Left cardiac atrium (tissue), 4 donors: ENCODE measurements around the gene SPSB2. TPM values are rescaled to one million over a fixed set of nuclear protein-coding genes. Genes with fewer than 3 reads are reported as not detected.

Source experiments
- ATAC-seq, 2 donors: fragments of 200-7000 bp; cut with Tn5 transposase; one replicate each; pipeline ENCODE4 v1.9.1; 2020; ENCODE audit warnings: mild to moderate bottlenecking in 2 of 2, moderate library complexity in 2 of 2
- DNase-seq: peaks from one replicate; pipeline ENCODE4 v3.0.0-alpha.2; 2020
- intact Hi-C, 2 donors: fragments of 100-400 bp; cut with DNase I; formaldehyde crosslinking; loops; one replicate each; pipeline versions ENCODE4 v1.14.1 to v1.15.1; 2022 to 2023
- total RNA-seq, 2 donors: library from RNA; stranded (reverse); fragmentation: NEBNext Ultra II Directional; extraction: Animal tissue kit (Norgen Biotek cat#: 25700); gene quantifications; one replicate each; pipeline ENCODE4 v1.2.1, GENCODE V29; 2021
- donor health status: DM: no; HTN: yes; CAD: no.
- donor health status: DM: no; HTN: yes; CAD: no; lungs with severe emphysema.
- donor health status: DM: yes; HTN: yes; CAD: no.
- donor health status: Dilated cardiomyopathy.

The SPSB2 gene
- total RNA-seq, 2 donors from 2014 or later, result 3.7 to 4.1 TPM

DNA sequence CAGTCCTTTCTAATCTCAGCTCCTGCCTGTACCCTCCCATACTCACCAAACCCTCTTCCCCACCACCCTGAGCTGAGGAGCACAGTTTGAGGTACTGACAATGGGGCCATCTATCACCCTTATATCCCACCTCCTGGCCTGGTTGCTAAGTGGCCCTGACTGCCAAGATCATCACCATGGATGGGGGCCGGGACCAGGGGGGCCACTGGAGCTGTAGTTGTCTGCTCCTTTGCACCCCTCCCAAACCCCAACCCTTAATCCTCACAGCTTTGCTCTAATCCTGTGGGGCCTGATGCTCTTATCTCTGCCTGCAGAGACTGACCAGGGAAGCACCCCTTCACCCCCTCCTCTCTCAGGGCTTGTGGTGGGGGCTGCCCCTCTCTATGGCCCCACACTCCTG, 32.8 kb downstream of the SPSB2 start:
- intact Hi-C loops, result no loop called here
- DNase-seq, result no peak
- ATAC-seq, result peak; percentile 2 to 18

DNA sequence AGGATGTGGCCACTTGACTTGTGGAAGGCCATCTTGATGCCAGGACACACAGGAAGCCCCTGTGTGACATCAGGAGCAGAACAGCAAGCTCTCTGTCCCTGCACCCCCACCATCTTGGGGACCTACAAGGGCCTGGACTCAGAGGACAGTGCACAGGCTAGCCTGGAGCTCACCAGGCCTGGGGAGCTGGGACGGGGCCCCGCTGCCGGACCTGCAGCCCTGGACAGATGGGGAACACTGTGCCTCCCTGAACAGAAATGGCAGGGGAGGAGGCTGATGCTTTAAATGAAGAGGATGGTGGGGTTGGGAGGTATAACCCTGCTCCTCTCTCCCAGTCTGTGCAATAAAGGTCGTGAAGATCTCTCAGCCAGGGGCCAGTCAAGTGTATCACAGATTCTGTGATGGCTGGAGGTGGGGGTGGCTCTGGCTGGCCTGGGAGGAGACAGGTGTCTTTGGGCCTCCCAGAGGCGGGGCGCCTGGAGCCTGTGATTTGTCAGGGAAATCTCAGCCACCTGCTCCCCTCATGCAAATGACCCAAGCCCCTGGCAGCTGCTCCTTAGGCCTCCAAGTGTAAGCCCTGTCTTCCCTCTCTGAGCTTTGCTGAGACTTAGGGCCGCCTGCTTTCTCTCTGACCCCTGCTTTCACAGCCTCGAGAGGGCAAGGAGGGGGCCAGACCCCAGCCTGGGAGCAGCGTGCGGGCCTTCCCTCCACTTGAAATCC, 33.5 kb downstream of the SPSB2 start:
- DNase-seq (no peak), ATAC-seq (no peak)
- intact Hi-C loops, result no loop called here

DNA sequence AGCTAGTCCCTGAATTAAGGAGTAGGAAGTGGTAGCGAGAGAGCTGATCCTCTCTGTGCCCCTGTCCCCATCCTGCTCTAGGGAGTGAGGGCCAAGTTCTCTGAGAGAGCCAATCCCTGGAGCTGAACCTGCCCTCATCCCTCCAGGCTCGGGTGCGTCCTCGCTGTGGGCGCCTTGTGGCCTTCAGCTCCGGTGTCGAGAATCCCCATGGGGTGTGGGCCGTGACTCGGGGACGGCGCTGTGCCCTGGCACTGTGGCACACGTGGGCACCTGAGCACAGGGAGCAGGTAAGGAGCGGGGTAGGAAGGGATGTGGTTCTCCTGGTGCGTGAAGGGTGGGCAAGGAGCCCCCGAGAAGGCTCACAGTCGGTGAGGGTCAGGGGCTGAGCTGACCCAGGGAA, 34.2 kb downstream of the SPSB2 start:
- intact Hi-C loops, result no loop called here
- DNase-seq (no peak), ATAC-seq (no peak)

DNA sequence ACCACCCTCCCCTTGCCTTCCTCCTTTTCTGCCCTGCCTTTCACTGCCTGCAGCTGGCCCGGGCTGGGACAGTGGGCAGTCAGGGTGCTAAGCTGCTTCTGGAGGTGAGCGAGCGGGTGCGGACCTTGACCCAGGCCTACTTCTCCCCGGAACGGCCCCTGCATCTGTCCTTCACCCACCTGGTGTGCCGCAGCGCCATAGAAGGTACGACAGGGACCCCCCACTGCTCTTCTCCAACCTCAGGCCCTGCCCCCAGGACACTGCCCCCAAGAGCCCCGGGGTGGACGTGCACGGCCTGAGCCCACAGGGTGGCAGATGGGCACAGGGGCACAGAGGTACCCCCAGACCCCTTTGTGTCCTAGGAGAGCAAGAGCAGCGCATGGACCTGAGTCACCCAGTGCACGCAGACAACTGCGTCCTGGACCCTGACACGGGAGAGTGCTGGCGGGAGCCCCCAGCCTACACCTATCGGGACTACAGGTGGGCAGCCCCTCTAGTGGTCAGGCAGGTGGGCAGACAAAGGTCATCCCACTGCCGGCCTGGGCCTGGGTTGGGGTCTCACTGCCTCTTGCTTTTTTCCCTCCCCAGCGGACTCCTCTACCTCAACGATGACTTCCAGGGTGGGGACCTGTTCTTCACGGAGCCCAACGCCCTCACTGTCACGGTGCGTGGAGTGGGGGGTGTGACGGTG, 35.6 kb downstream of the SPSB2 start:
- ATAC-seq, result no peak
- no peak for DNase-seq
- intact Hi-C loops, result no loop called here

DNA sequence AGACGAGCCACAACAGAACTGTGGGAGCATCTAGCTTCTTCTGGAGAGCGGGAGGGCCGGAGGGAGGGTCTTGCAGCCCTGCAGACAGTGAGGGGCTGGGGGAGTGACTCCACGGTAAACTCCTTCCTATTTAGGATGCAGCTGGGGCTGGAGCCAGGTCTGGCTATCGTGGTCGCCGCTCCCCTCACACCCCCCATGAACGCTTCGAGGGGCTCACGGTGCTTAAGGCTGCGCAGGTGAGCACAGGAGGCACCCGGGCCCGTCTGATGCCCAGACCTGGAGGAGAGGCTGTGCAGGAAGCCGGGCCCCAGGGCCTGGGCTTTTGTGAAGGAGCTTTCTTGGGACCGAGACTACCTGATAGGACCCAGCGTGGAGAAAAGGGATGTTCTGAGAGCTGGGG, 36.3 kb downstream of the SPSB2 start:
- no peak for ATAC-seq
- intact Hi-C loops, result no loop called here
- no peak for DNase-seq

DNA sequence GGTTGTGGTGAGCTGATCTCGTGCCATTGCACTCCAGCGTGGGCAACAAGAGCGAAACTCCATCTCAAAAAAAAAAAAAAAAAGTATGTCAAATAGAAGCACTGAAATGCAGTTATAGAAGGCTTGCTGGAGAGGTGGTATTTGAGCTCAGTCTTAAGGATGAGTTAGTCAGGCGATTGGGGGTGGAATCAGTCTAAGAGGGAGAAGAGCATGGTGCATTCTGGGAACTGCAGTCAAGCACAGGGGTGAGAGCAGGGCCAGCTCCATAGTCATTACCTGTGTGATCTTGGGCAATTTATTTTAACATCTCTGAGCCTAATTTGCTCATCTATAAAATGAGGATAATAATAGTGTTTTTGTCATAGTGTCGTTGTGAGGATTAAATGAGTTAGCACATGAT, 38.2 kb downstream of the SPSB2 start:
- DNase-seq, result no peak
- ATAC-seq, result no peak
- intact Hi-C loops, result no loop called here

DNA sequence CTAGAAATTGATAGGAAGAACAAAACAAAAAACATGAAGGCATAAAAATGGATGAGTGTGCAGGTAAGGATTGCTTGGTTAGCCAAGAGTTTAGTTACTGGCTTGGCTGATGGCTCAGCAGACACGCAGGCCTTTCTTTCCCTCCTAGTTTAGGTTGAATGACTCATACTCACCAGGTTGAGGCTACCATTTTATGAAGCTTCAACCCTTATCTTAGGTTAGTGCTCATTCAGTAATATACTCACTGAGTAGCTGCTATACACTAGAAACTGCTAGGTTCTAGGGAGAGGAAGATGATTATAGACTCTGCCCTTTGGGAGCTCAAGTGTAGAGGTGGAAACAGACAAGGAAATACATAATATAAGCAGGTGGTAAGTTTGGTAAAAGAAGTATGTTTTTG, 38.8 kb downstream of the SPSB2 start:
- DNase-seq (no peak), ATAC-seq (no peak)
- intact Hi-C loops, result no loop called here

DNA sequence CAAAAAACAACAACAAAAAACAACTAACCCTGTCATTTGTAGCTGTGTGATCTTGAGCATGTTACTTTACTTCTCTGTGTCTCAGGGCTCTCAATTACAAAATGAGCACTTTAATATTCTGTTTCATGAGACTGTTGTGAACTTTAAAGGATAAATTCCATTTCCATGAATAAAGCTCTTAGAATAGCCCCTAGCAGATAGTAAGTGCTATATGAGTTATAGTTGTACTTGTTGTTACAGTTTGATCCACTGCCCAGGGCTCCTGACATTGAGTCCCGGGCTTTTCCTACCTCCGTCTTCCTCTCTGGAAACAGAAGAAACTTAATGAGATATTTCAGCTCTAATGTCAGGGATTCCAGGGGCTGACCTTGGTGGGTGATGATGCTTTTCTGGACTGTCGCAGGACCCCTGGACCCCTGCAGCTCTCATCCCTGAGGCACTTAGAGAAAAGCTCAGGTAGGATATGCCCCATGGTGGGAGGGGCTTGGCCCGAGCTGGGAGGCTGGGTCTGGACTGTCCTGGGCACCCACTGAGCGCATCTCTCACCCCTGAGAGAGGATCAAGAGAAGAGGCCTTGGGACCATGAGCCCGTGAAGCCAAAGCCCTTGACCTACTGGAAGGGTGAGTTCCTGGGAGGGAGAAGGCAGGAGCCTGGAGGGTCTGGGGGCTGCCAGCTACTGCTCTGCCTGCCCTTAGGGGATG, 39.8 kb downstream of the SPSB2 start:
- ATAC-seq, result peak; percentile 12 to 16
- DNase-seq, result no peak
- intact Hi-C loops, result no loop called here

DNA sequence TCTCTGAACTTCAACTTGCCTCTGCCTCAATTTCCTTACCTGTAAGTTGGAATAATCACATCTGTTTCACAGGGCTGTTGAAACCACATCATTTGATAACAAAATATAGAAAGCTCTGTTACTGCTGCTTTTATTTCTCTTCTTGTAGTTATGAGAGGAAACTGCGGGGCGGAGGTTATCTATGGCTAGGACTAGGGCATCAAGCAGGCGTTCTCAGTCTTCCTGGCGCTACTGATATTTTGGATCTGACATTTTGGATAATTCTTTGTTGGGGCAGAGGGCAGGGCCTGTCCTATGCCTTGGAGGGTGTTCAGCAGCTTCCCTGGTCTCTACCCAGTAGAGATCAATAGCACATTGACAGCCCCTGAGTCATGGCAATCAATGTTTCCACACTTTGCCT, 41.0 kb downstream of the SPSB2 start:
- DNase-seq (no peak), ATAC-seq (no peak)
- intact Hi-C loops, result no loop called here

DNA sequence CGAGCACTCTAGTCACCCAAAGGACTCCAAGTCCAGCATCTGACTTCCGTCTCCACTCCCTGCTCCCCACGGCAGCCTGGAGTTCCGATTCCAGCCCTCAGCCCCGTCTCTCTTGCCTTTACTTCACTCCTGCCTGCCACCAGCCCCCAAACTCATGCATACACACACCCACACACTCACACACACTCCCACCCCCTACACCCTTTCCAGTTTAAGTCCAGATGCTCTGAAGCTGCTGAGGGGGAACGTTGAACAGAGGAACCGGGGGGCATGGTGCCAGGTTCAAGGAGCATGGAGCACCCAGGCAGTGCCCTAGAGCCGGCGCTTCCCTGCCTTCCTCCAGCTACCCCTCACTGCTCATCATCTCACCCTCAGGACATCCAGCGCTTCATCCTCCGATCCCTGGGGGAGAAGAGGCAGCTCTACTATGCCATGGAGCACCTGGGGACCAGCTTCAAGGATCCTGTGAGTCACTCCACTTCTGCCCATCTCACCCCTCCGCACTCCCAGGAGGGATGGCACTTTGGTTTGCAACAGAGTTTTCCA, 41.6 kb downstream of the SPSB2 start:
- intact Hi-C loops, result no loop called here
- ATAC-seq (no peak), DNase-seq (no peak)

DNA sequence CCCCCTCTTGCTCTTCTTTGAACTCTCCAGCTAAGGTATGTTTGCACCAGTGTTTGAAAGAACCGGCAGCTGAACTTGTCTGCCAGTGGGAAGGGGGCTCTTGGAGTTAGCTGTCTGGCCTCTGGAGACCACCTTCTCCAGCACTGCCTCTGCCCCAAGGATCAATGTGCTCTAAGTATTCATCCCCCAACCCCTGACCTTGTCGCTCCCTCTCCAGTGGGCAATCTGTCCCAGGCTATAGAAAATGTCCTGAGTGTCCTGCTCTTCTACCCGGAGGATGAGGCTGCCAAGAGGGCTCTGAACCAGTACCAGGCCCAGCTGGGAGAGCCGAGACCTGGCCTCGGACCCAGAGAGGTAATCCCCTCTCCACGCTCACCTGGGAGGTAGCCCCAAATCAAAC, 42.1 kb downstream of the SPSB2 start:
- ATAC-seq (no peak), DNase-seq (no peak)
- intact Hi-C loops, result no loop called here

DNA sequence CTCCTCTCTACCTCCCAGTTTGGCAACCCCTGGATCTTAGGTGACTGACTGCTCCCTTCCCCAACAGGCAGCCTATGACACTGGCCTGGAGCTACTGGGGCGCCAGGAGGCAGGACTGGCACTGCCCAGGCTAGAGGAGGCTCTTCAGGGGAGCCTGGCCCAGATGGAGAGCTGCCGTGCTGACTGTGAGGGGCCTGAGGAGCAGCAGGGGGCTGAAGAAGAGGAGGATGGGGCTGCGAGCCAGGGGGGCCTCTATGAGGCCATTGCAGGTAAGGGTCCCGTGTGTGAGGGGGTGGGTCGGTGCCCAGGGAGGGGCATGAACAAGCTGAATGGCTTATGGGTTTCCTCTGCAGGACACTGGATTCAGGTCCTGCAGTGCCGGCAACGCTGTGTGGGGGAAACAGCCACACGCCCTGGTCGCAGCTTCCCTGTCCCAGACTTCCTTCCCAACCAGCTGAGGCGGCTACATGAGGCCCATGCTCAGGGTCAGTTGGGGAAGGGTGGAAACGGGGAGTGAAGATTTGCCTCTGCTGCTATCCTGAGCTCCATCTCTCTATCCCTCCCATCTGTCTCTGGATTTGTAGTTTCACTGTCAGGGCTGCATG, 42.7 kb downstream of the SPSB2 start:
- no peak for ATAC-seq
- intact Hi-C loops, result no loop called here

DNA sequence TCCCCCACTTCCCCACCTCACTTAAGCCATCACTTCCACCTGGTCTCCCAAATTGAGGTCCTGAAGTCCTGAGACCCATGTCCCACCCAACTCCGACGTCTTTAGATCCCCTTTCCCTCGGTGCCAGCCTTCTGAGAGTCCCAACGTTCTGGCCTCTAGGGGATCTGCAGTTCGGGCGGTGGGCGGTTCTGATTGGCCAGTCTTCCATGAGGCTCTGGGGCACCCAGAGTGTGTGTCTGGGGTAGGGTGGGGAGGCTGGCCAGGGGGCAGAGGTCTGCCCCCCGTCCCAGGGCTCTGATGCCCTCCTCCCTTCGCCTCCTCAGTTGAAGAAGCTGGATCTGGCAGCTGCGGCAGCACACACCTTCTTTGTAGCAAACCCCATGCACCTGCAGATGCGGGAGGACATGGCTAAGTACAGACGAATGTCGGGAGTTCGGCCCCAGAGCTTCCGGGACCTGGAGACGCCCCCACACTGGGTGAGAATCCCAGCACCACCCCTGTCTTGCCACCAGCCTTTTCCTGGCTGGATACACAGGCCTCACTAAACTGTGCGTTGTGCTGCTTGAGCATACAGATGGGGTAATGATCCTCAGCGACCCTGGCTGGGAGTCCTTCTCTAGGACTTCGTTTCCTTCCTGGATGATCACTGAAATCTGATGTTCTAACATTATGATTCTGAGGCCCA, 43.4 kb downstream of the SPSB2 start:
- DNase-seq, result no peak
- ATAC-seq, result peak; percentile 3 to 7
- intact Hi-C loops, result loop anchor here (5.0 to 10.0 kb wide), 3 partner anchors 75 to 215 kb away; partner anchors contain the start of gene MLF2 (in 2 of the 2)

More for the DNA sequence above, 42.7 kb downstream of the SPSB2 start:
- no peak for DNase-seq

DNA sequence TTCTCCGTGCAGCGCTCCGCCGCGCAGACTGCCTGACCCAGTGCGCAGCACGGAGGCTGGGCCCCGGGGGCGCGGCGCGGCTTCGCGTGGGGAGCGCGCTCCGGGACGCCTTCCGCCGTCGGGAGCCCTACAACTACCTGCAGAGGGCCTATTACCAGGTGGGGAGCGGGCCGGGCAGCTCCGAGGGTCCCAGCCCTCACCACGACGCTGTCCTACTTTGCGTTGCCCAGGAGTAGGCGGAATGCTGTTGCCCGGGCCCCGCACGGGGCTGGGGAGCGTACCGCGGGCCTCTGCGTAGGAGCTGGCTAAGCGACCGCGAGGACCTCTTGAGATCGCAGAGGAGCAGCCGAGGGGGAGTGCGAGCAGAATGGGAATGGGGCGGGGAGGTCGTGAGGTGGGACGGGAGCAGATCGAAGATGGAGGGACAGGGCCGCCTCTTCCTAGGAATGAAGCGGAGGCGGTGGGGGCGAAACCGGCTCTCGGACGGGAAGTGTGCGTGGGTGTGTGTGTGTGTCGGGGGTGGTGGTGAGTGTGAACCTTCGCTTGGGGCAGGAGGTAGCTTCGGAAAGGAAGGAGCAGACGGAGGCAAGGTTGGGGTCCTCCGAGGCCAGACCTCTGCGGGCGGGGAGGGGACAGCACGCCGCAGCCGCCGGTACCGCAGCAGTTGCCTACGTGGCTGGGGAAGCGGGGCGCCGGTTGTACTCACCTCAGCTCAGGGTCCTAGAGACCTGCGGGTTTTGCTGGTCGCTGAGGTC, 44.1 kb downstream of the SPSB2 start:
- ATAC-seq, result peak; percentile 37 to 42
- peak; percentile 63 for DNase-seq
- intact Hi-C loops, result loop anchor here (5.0 to 10.0 kb wide), 3 partner anchors 74 to 214 kb away; partner anchors contain the start of gene MLF2 (in 2 of the 2)

DNA sequence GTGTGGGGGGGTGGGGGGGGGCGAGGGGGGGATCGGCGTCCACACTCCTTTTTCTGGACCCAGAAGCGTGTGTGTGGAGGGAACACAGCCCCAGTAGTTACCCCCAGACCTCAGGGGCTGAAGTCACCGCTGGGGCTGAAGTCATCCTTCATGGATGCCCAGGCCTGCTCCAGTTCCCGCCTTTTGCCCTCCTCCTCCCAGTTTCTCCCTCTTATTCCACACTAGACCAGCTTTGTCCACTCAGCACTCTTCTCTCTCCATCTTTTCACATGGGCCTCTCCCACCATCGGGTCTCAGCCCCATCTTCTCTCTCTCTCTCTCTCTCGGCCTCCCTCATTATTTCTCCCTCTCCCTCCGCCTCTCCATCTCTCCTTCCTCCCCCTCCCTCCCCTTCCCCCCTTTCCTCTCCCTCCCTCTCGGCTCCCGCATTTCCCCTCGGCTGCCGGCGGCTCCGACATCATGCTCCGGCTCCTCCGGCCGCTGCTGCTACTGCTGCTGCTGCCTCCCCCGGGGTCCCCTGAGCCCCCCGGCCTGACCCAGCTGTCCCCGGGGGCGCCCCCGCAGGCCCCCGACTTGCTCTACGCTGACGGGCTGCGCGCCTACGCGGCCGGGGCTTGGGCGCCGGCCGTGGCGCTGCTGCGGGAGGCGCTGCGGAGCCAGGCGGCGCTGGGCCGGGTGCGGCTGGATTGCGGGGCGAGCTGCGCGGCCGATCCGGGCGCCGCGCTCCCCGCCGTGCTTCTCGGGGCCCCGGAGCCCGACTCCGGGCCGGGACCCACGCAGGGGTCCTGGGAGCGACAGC, 44.9 kb downstream of the SPSB2 start, which contains the start of gene P3H3:
TSS of gene P3H3 (plus strand) at position 426 of the 799 bp plus-strand sequence. CDS start at position 460, 34 bp downstream.
- DNase-seq, result peak; percentile 41
- ATAC-seq, result peak; percentile 21 to 23
- intact Hi-C loops, result loop anchor here (5.0 to 10.0 kb wide), 3 partner anchors 73 to 213 kb away; partner anchors contain the start of gene MLF2 (in 2 of the 2)

DNA sequence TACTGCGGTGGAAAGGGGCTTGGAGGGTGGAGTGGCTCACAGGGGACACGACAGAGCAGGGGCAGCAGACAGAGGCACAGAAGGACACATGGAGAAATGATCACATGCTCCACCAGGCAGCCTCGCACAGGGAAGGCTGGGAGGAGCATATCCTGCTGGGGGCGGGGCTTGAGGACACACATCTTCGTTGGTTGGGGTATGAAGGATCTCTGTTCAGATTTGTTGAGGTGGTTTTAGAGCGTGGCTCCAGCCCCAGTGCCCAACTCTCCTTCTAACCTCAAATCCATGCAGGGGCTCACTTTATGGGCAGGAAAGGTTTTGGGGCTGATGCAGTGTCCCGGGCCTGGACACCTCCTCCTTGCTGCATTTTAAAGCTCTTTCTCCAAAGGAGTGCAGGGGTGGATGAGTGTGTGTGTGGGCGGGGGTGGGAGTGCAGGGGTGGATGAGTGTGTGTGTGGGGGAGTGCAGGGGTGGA, 45.6 kb downstream of the SPSB2 start:
- DNase-seq (peak; percentile 91), ATAC-seq (peak; percentile 53 to 56)
- intact Hi-C loops, result loop anchor here (5.0 to 10.0 kb wide), 3 partner anchors 73 to 213 kb away; partner anchors contain the start of gene MLF2 (in 2 of the 2)
